22Rv1 (cell line): ENCODE data around the gene PARD6A.
"Not testable (repeated sequence)": the region's sequence is repeated elsewhere in the genome, so short reads cannot be mapped to it uniquely, and the experiment has no call there.

Experiments used
- ZFX ChIP-seq: fragments of 450-650 bp; IDR thresholded peaks from 2 replicates; pipeline ENCODE4 v1.6.1; 2017; ENCODE audit warnings: antibody characterized with exemption, borderline replicate concordance
- TF ChIP-seq, protein P1 (sequence below): fragments of 450-650 bp; IDR thresholded peaks from 2 replicates; pipeline ENCODE4 v1.5.1; 2017; ENCODE audit warnings: mild to moderate bottlenecking

DNA sequence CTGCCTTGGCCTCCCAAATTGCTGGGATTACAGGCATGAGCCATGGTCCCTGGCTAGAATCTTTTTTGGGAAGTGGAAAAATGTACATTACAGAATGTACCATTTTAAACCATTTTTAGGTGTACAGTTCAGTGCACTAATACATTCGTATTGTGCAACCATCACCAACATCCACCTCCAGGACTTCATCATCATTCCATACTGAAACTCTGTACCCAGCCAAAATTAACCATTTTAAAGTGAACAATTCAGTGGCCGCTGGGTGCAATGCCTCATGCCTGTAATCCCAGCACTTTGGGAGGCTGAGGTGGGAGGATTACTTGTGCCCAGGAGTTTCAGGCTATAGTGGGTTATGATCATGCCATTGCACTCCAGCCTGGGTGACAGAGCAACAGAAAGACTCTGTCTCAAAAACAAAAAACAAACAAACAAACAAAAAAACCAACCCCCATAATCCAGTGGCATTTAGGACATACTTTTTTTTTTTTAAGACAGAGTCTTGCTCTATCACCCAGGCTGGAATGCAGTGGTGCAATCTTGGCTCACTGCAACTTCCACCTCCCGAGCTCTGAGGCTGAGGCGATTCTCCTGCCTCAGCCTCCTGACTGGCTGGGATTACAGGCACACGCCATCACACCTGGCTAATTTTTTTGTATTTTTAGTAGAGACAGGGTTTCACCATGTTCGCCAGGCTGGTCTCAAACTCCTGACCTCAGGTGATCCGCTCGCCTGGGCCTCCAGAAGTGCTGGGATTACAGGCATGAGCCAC, 32.9 kb downstream of the PARD6A start:
- TF ChIP-seq, protein P1, sequence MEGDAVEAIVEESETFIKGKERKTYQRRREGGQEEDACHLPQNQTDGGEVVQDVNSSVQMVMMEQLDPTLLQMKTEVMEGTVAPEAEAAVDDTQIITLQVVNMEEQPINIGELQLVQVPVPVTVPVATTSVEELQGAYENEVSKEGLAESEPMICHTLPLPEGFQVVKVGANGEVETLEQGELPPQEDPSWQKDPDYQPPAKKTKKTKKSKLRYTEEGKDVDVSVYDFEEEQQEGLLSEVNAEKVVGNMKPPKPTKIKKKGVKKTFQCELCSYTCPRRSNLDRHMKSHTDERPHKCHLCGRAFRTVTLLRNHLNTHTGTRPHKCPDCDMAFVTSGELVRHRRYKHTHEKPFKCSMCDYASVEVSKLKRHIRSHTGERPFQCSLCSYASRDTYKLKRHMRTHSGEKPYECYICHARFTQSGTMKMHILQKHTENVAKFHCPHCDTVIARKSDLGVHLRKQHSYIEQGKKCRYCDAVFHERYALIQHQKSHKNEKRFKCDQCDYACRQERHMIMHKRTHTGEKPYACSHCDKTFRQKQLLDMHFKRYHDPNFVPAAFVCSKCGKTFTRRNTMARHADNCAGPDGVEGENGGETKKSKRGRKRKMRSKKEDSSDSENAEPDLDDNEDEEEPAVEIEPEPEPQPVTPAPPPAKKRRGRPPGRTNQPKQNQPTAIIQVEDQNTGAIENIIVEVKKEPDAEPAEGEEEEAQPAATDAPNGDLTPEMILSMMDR, result not testable (repeated sequence)
- not testable (repeated sequence) for TF ChIP-seq ZFX
